ENCODE measurements around the gene SLC7A1.

SLC7A1 gene

DNA sequence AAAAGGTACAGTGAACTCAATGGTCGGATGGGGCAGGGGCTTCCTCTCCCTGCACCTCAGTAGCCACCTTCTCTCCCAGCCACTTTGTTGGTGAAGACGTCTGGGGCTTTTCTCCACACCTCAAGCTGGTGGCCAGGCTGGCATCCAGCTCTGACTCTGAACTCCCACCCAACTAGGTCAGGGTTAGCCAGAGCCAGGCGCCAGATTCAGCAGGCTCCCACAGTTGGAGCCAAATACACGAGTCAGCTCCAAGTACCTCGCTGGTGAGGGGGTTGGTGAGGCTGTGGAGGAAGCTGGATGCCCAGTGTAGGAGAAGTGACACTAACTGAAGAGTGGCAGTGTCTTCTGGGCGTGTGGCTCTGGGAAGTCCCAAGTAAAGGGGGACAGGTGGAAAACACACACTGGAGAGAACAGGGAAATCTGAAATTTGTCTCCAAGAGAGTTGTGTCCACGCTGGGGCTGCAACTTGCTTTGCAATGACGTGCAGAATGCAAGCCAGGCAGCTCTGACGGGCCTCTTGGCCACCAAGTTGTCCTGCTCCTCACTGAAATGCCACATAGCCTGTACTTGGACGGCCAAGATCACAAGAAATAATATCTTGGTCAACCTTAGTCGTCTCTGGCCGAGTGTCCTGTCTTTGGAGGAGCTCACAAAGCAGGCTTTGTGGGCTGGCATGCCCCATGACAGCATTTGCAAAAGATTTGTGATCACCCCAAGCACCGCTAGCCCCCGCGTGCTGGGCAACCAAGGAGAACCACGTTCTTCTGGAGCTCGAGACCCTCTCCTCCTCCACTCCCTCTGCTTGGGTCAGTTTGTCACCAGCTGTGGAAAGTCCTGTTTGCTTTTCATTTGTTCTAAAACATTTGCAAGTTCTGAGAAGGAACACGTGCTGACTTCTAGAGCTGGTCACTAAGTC, 18.1 kb downstream of the SLC7A1 start:
- TF ChIP-seq EZH2phosphoT487 (IDR thresholded peaks at IDR 0.05; ENCODE audit: borderline replicate concordance, low read length) (no peak), CTCF (IDR thresholded peaks at IDR 0.05; ENCODE audit: low read depth, low read length, poor library complexity, severe bottlenecking) (no peak)
- Histone ChIP-seq H3K36me3 (ENCODE audit: control insufficient read depth, low read length) (peaks cover 23% of the 10 kb centered on the region), H3F3A (ENCODE audit: control insufficient read depth, insufficient read depth) (no peaks in the 10 kb centered on the region), H3K27me3 (ENCODE audit: control insufficient read depth, low read length) (no peaks in the 10 kb centered on the region), H3K79me2 (ENCODE audit: control insufficient read depth, low read length) (peaks cover 100% of the 10 kb centered on the region), H3K4me3 (ENCODE audit: low read length) (no peak overlapping the region), H3K9me3 (ENCODE audit: control insufficient read depth, insufficient read depth, low read length) (no peaks in the 10 kb centered on the region), H4K20me1 (ENCODE audit: control insufficient read depth, insufficient read depth, low read depth, low read length) (peaks cover 52% of the 10 kb centered on the region), H3K4me1 (ENCODE audit: control insufficient read depth, low read length) (no peaks in the 10 kb centered on the region), H3K27ac (ENCODE audit: low read depth, low read length) (no peak overlapping the region), H3K9me2 (replicated peaks; ENCODE audit: control insufficient read depth, low read length) (no peaks in the 10 kb centered on the region), H3K4me2 (ENCODE audit: low read length) (no peak overlapping the region)

GRCh38 chr13:29576581-29576980, 18.9 kb downstream of the SLC7A1 start:
- peaks cover 26% of the 10 kb centered on the region for H3K36me3 ChIP-seq (ENCODE audit: control insufficient read depth, low read length)
- H3K27ac ChIP-seq (ENCODE audit: low read depth, low read length), result no peak overlapping the region
- H4K20me1 ChIP-seq (ENCODE audit: control insufficient read depth, insufficient read depth, low read depth, low read length), result peaks cover 51% of the 10 kb centered on the region
- H3K4me1 ChIP-seq (ENCODE audit: control insufficient read depth, low read length), result no peaks in the 10 kb centered on the region
- H3K9me3 ChIP-seq (ENCODE audit: control insufficient read depth, insufficient read depth, low read length), result no peaks in the 10 kb centered on the region
- H3K4me2 ChIP-seq (ENCODE audit: low read length), result no peak overlapping the region
- peaks cover 100% of the 10 kb centered on the region for H3K79me2 ChIP-seq (ENCODE audit: control insufficient read depth, low read length)
- TF ChIP-seq EZH2phosphoT487 (IDR thresholded peaks at IDR 0.05; ENCODE audit: borderline replicate concordance, low read length) (no peak), CTCF (IDR thresholded peaks at IDR 0.05; ENCODE audit: low read depth, low read length, poor library complexity, severe bottlenecking) (no peak)
- H3K4me3 ChIP-seq (ENCODE audit: low read length), result no peak overlapping the region
- H3F3A ChIP-seq (ENCODE audit: control insufficient read depth, insufficient read depth), result no peaks in the 10 kb centered on the region
- H3K27me3 ChIP-seq (ENCODE audit: control insufficient read depth, low read length), result no peaks in the 10 kb centered on the region
- H3K9me2 ChIP-seq (replicated peaks; ENCODE audit: control insufficient read depth, low read length), result no peaks in the 10 kb centered on the region

DNA sequence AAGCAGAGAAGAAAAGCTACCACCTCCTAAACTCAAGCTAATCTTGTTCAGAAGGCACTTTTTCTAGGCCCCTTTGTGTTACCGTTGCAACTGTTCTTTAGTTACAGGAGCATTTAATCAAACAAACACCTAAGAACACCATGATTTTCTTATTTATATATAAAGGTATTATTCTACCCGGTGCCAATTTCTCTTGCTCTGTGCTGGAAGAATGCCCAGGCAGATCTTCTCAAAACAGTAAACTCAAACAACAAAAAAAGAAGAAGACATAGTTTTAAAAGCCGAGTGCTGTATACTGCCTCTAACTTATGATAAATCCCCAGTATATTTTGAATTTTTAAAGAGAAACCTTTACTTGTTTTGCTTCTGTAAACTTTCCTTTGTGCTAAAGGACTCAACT, 20.4 kb downstream of the SLC7A1 start:
- no peak overlapping the region for H3K4me2 ChIP-seq (ENCODE audit: low read length)
- H3K27me3 ChIP-seq (ENCODE audit: control insufficient read depth, low read length), result no peaks in the 10 kb centered on the region
- peaks cover 54% of the 10 kb centered on the region for H4K20me1 ChIP-seq (ENCODE audit: control insufficient read depth, insufficient read depth, low read depth, low read length)
- no peaks in the 10 kb centered on the region for H3K9me2 ChIP-seq (replicated peaks; ENCODE audit: control insufficient read depth, low read length)
- no peaks in the 10 kb centered on the region for H3K9me3 ChIP-seq (ENCODE audit: control insufficient read depth, insufficient read depth, low read length)
- H3K4me1 ChIP-seq (ENCODE audit: control insufficient read depth, low read length), result no peaks in the 10 kb centered on the region
- no peaks in the 10 kb centered on the region for H3F3A ChIP-seq (ENCODE audit: control insufficient read depth, insufficient read depth)
- H3K36me3 ChIP-seq (ENCODE audit: control insufficient read depth, low read length), result peaks cover 24% of the 10 kb centered on the region
- peaks cover 100% of the 10 kb centered on the region for H3K79me2 ChIP-seq (ENCODE audit: control insufficient read depth, low read length)
- no peak for TF ChIP-seq CTCF (IDR thresholded peaks at IDR 0.05; ENCODE audit: low read depth, low read length, poor library complexity, severe bottlenecking)
- H3K27ac ChIP-seq (ENCODE audit: low read depth, low read length), result no peak overlapping the region
- H3K4me3 ChIP-seq (ENCODE audit: low read length), result no peak overlapping the region

Measured in DOHH2 (cell line).